Transverse colon (tissue), 4 donors: ENCODE data around the gene PDE4D. TPM values are rescaled to one million over a fixed set of nuclear protein-coding genes. Genes with fewer than 3 reads are reported as not detected.
A peak's percentile ranks its signal among the peaks of the same experiment; 100 is the strongest.

Source experiments
- DNase-seq: peaks from one replicate; pipeline ENCODE4 v3.0.0-alpha.2; 2019
- H3K27ac ChIP-seq, 4 donors: fragments of 200-600 bp; sonication (generic); 2 replicates each; pipeline ENCODE4 v1.5.1; 2016 to 2018; ENCODE audit warnings: inconsistent platforms in 4 of 4
- H3K27me3 ChIP-seq: fragments of 200-600 bp; sonication (generic); 2 replicates; pipeline ENCODE4 v1.5.1; 2017; ENCODE audit warnings: inconsistent platforms
- H3K36me3 ChIP-seq, 4 donors: fragments of 200-600 bp; sonication (generic); 2 replicates each; pipeline ENCODE4 v1.5.1; 2017 to 2019; ENCODE audit warnings: inconsistent platforms in 4 of 4
- H3K4me1 ChIP-seq, 4 donors: fragments of 200-600 bp; sonication (generic); 2 replicates each; pipeline ENCODE4 v1.5.1; 2017 to 2020; ENCODE audit warnings: inconsistent platforms in 4 of 4
- H3K4me3 ChIP-seq, 4 donors: fragments of 200-600 bp; sonication (generic); 1 replicate in 1 of 4; 2 replicates in 3 of 4; pipeline versions ENCODE4 v1.5.1 to v1.6.1; 2017 to 2019; ENCODE audit warnings: inconsistent platforms in 4 of 4
- H3K9me3 ChIP-seq, 2 donors: fragments of 200-600 bp; sonication (generic); 2 replicates each; pipeline ENCODE4 v1.5.1; 2017 to 2019; ENCODE audit warnings: inconsistent platforms in 2 of 2
- CTCF ChIP-seq, 5 experiments: fragments of 200-600 bp in 3 of 5; fragments of 450-650 bp in 2 of 5; sonication (generic) in 3 of 5; IDR thresholded peaks; 1 replicate in 2 of 5; 2 replicates in 3 of 5; pipeline ENCODE4 v1.5.1; 2016 to 2017; ENCODE audit warnings: antibody characterized with exemption in 5 of 5, inconsistent platforms in 3 of 5, mild to moderate bottlenecking in 2 of 5, moderate library complexity in 1 of 5
- EP300 ChIP-seq: sonication (generic); formaldehyde crosslinking; IDR thresholded peaks from one replicate; pipeline ENCODE4 v1.6.1; 2017; ENCODE audit warnings: antibody characterized with exemption, low read depth
- POLR2A ChIP-seq: fragments of 450-650 bp; IDR thresholded peaks from one replicate; pipeline ENCODE4 v1.6.1; 2016; ENCODE audit warnings: antibody characterized with exemption, mild to moderate bottlenecking, moderate library complexity
- POLR2AphosphoS5 ChIP-seq, 3 donors: sonication (generic); formaldehyde crosslinking; IDR thresholded peaks; one replicate each; pipeline ENCODE4 v1.6.1; 2016; ENCODE audit warnings: antibody characterized with exemption in 3 of 3
- WGBS, 2 donors: methylation state at CpG; one replicate each; pipeline ENCODE4 v1.1.5; 2018; ENCODE audit warnings: low coverage in 1 of 2; 5-methylcytosine and 5-hydroxymethylcytosine counted together
- in situ Hi-C, 4 donors: fragments of 200-750 bp; cut with MboI; loops; one replicate each; pipeline versions ENCODE4 v1.15.0 to v1.15.1; 2017; ENCODE audit warnings: low sequenced_read_pairs in 3 of 4, low pct_ligation_motif_present in 1 of 4, low pct_unique_long_range_greater_than_20kb in 1 of 4
- intact Hi-C: fragments of 100-400 bp; cut with DNase I; formaldehyde crosslinking; loops from one replicate; pipeline ENCODE4 v1.15.1; 2023; ENCODE audit warnings: low total_unique reads
- total RNA-seq, 4 donors: library from RNA; depleted of rRNA; stranded (reverse); fragments of >200 nt; gene quantifications; one replicate each; pipeline ENCODE4 v1.1.0, GENCODE V29; 2016

Gene PDE4D
- total RNA-seq, 4 donors from 2014 or later: 47.0 to 302 (median 73.6) TPM

GRCh38 chr5:59728356-59728755, 165.2 kb downstream of the PDE4D start:
- H3K27ac ChIP-seq: peak overlapping the region in 1 of 4 donors; percentile 11
- WGBS, 2 donors: 34 to 67% methylated on average over 1 of the region's 1 CpG

GRCh38 chr5:59727186-59727585, 166.3 kb downstream of the PDE4D start:
- Histone ChIP-seq H3K27ac (peak overlapping the region in 2 of 4 donors; percentile 0 to 51), H3K36me3 (no peaks in the 10 kb centered on the region), H3K4me3 (no peak overlapping the region), H3K4me1 (no peaks in the 10 kb centered on the region), H3K27me3 (no peaks in the 10 kb centered on the region), H3K9me3 (no peaks in the 10 kb centered on the region)
- TF ChIP-seq EP300: no peak
- DNase-seq: no peak
- intact Hi-C loops: no loop called here
- WGBS, 2 donors: 69 to 86% methylated on average over 2 of the region's 2 CpGs
- in situ Hi-C loops: no loop called here

More at GRCh38 chr5:59728356-59728755, 165.2 kb downstream of the PDE4D start:
- DNase-seq: no peak
- no peak overlapping the region for H3K4me3 ChIP-seq
- no peaks in the 10 kb centered on the region for H3K4me1 ChIP-seq
- no peaks in the 10 kb centered on the region for H3K9me3 ChIP-seq
- TF ChIP-seq CTCF (IDR thresholded peaks at IDR 0.05) (no peak), EP300 (no peak), POLR2AphosphoS5 (IDR thresholded peaks at IDR 0.05) (no peak), POLR2A (no peak)
- H3K36me3 ChIP-seq: no peaks in the 10 kb centered on the region
- intact Hi-C loops: no loop called here
- in situ Hi-C loops: no loop called here
- H3K27me3 ChIP-seq: no peaks in the 10 kb centered on the region

- H3K4me1 ChIP-seq: no peaks in the 10 kb centered on the region
- no peak for DNase-seq
- no peaks in the 10 kb centered on the region for H3K9me3 ChIP-seq
- no peak overlapping the region for H3K4me3 ChIP-seq
- H3K27ac ChIP-seq: peak overlapping the region; percentile 57 to 76 (median 60)
- intact Hi-C loops (no loop called here), in situ Hi-C loops (no loop called here)
- H3K36me3 ChIP-seq: no peaks in the 10 kb centered on the region
- 64 to 76% methylated on average over 1 of the region's 1 CpG for WGBS, 2 donors
- no peaks in the 10 kb centered on the region for H3K27me3 ChIP-seq
- TF ChIP-seq EP300: no peak
- TF ChIP-seq CTCF (IDR thresholded peaks at IDR 0.05): no peak
Measured at GRCh38 chr5:59725392-59725767, 168.1 kb downstream of the PDE4D start.

- Histone ChIP-seq H3K9me3 (no peaks in the 10 kb centered on the region), H3K4me3 (no peak overlapping the region), H3K4me1 (no peaks in the 10 kb centered on the region), H3K27ac (peak overlapping the region; percentile 57 to 76 (median 60)), H3K27me3 (no peaks in the 10 kb centered on the region), H3K36me3 (no peaks in the 10 kb centered on the region)
- in situ Hi-C loops (no loop called here), intact Hi-C loops (no loop called here)
- DNase-seq: peak; percentile 26
- no peak for TF ChIP-seq EP300
- peak; percentile 57 to 69 (median 62) for TF ChIP-seq CTCF (IDR thresholded peaks at IDR 0.05)
- no peak for TF ChIP-seq POLR2AphosphoS5 (IDR thresholded peaks at IDR 0.05)
- no peak for TF ChIP-seq POLR2A
- WGBS, 2 donors: 66 to 81% methylated on average over 4 of the region's 4 CpGs
Measured at GRCh38 chr5:59724482-59725391, 168.8 kb downstream of the PDE4D start.
